Hematopoietic multipotent progenitor cell treated with erythropoietin and hydrocortisone succinate and interleukin-3 and kit ligand, for 6 days (in vitro differentiated cells): ENCODE data around the gene RHOJ.

Source experiments
- DNase-seq: peaks from one replicate; pipeline ENCODE4 v3.0.0-alpha.2; 2015

The RHOJ gene

GRCh38 chr14:63209160-63209559 lies 4.9 kb downstream of the RHOJ start:
- DNase-seq, result no peak

- DNase-seq, result no peak
These were observed 6.6 kb downstream of the RHOJ start for GRCh38 chr14:63210812-63211211.

GRCh38 chr14:63212209-63212608 lies 8.0 kb downstream of the RHOJ start:
- no peak for DNase-seq

GRCh38 chr14:63212776-63213500 lies 8.7 kb downstream of the RHOJ start:
- DNase-seq, result no peak

- DNase-seq, result no peak
These were observed 10.4 kb downstream of the RHOJ start for GRCh38 chr14:63214417-63215196.

- DNase-seq, result no peak
These were observed 16.3 kb downstream of the RHOJ start for GRCh38 chr14:63220526-63220925.

- DNase-seq, result no peak
These were observed 19.4 kb downstream of the RHOJ start for GRCh38 chr14:63223596-63223995.

- no peak for DNase-seq
These were observed 20.0 kb downstream of the RHOJ start for GRCh38 chr14:63224196-63224595.

- no peak for DNase-seq
These were observed 24.0 kb downstream of the RHOJ start for GRCh38 chr14:63228217-63228616.

- no peak for DNase-seq
These were observed 25.3 kb downstream of the RHOJ start for GRCh38 chr14:63229330-63230059.

- no peak for DNase-seq
These were observed 27.5 kb downstream of the RHOJ start for GRCh38 chr14:63231766-63232165.

- DNase-seq, result no peak
These were observed 33.5 kb downstream of the RHOJ start for GRCh38 chr14:63237791-63238190.

GRCh38 chr14:63240221-63240620 lies 36.0 kb downstream of the RHOJ start:
- no peak for DNase-seq

GRCh38 chr14:63241096-63241495 lies 36.9 kb downstream of the RHOJ start:
- no peak for DNase-seq

GRCh38 chr14:63243646-63244045 lies 39.4 kb downstream of the RHOJ start:
- no peak for DNase-seq

GRCh38 chr14:63245893-63246292 lies 41.6 kb downstream of the RHOJ start:
- DNase-seq, result no peak

GRCh38 chr14:63248211-63248610 lies 44.0 kb downstream of the RHOJ start:
- DNase-seq, result no peak

- DNase-seq, result no peak
These were observed 44.8 kb downstream of the RHOJ start for GRCh38 chr14:63249092-63249491.

- DNase-seq, result no peak
These were observed 53.1 kb downstream of the RHOJ start for GRCh38 chr14:63257299-63257698.

GRCh38 chr14:63262446-63262845 lies 58.2 kb downstream of the RHOJ start:
- DNase-seq, result no peak

- DNase-seq, result no peak
These were observed 61.9 kb downstream of the RHOJ start for GRCh38 chr14:63266106-63266505.

GRCh38 chr14:63267171-63267570 lies 62.9 kb downstream of the RHOJ start:
- no peak for DNase-seq

- DNase-seq, result no peak
These were observed 64.5 kb downstream of the RHOJ start for GRCh38 chr14:63268771-63269170.
